Mucosa of rectum (tissue), 2 donors: Measurements from ENCODE around the gene C19orf67.

Experiments used
- H3K27ac ChIP-seq, 2 donors: one replicate each; pipeline ENCODE4 v1.7.0; 2013; ENCODE audit warnings: inconsistent platforms in 2 of 2, low read depth in 2 of 2, low read length in 2 of 2
- H3K27me3 ChIP-seq, 2 donors: one replicate each; pipeline ENCODE4 v1.7.0; 2013; ENCODE audit warnings: low read length in 2 of 2; ENCODE audit not compliant: control insufficient read depth in 2 of 2, insufficient read depth in 2 of 2
- H3K36me3 ChIP-seq, 2 donors: one replicate each; pipeline ENCODE4 v1.7.0; 2013; ENCODE audit warnings: low read length in 2 of 2; ENCODE audit not compliant: control insufficient read depth in 2 of 2, insufficient read depth in 2 of 2
- H3K4me1 ChIP-seq, 2 donors: one replicate each; pipeline ENCODE4 v1.7.0; 2013; ENCODE audit warnings: low read length in 2 of 2, mild to moderate bottlenecking in 1 of 2; ENCODE audit not compliant: control insufficient read depth in 2 of 2, insufficient read depth in 2 of 2
- H3K4me3 ChIP-seq, 2 donors: one replicate each; pipeline ENCODE4 v1.7.0; 2013; ENCODE audit warnings: low read length in 2 of 2
- H3K9ac ChIP-seq, 2 donors: one replicate each; pipeline ENCODE4 v1.7.0; 2013; ENCODE audit warnings: low read length in 2 of 2, low read depth in 1 of 2, mild to moderate bottlenecking in 1 of 2
- H3K9me3 ChIP-seq, 2 donors: one replicate each; pipeline ENCODE4 v1.7.0; 2013; ENCODE audit warnings: low read length in 2 of 2; ENCODE audit not compliant: control insufficient read depth in 2 of 2
- donor health status: healthy.
- donor health status: Normal muscosa, but diverticular disease.

Gene C19orf67

GRCh38 chr19:14117668-14118164 lies 32.1 kb upstream of the C19orf67 start, which contains the start of gene PRKACA:
PRKACA (minus strand) TSS chr19:14117762; CDS start chr19:14117547, 215 bp downstream.
- Histone ChIP-seq H3K27me3 (no peaks in the 10 kb centered on the region), H3K4me1 (peaks cover 24 to 38% of the 10 kb centered on the region in 2 donors), H3K27ac (peak within 1 kb of the TSS; percentile 92 to 95), H3K9me3 (no peaks in the 10 kb centered on the region), H3K36me3 (no peaks in the 10 kb centered on the region), H3K9ac (peak within 1 kb of the TSS; percentile 69 to 80), H3K4me3 (peak within 1 kb of the TSS; percentile 75 to 77)

GRCh38 chr19:14116918-14117578 lies 31.5 kb upstream of the C19orf67 start:
- H3K36me3 ChIP-seq = no peaks in the 10 kb centered on the region
- H3K27me3 ChIP-seq = no peaks in the 10 kb centered on the region
- peak overlapping the region; percentile 75 to 77 for H3K4me3 ChIP-seq
- peak overlapping the region; percentile 56 to 77 for H3K9ac ChIP-seq
- peak overlapping the region in 1 of 2 donors; percentile 13 for H3K27ac ChIP-seq
- H3K9me3 ChIP-seq = no peaks in the 10 kb centered on the region
- peaks cover 29 to 39% of the 10 kb centered on the region in 2 donors for H3K4me1 ChIP-seq

GRCh38 chr19:14116525-14116917 lies 30.9 kb upstream of the C19orf67 start:
- no peaks in the 10 kb centered on the region for H3K9me3 ChIP-seq
- no peak overlapping the region for H3K27ac ChIP-seq
- peak overlapping the region; percentile 75 to 77 for H3K4me3 ChIP-seq
- no peaks in the 10 kb centered on the region for H3K27me3 ChIP-seq
- no peaks in the 10 kb centered on the region for H3K36me3 ChIP-seq
- H3K9ac ChIP-seq = peak overlapping the region; percentile 56 to 77
- peaks cover 29 to 39% of the 10 kb centered on the region in 2 donors for H3K4me1 ChIP-seq

- Histone ChIP-seq H3K27ac (no peak overlapping the region), H3K9me3 (no peaks in the 10 kb centered on the region), H3K9ac (no peak overlapping the region), H3K27me3 (no peaks in the 10 kb centered on the region), H3K4me1 (peaks cover 29 to 39% of the 10 kb centered on the region in 2 donors), H3K36me3 (no peaks in the 10 kb centered on the region), H3K4me3 (no peak overlapping the region)
These were observed 30.2 kb upstream of the C19orf67 start for GRCh38 chr19:14115756-14116155.

GRCh38 chr19:14114854-14115253 lies 29.3 kb upstream of the C19orf67 start:
- no peak overlapping the region for H3K4me3 ChIP-seq
- peaks cover 29 to 39% of the 10 kb centered on the region in 2 donors for H3K4me1 ChIP-seq
- H3K9ac ChIP-seq = no peak overlapping the region
- H3K36me3 ChIP-seq = no peaks in the 10 kb centered on the region
- H3K9me3 ChIP-seq = no peaks in the 10 kb centered on the region
- H3K27me3 ChIP-seq = no peaks in the 10 kb centered on the region
- no peak overlapping the region for H3K27ac ChIP-seq

- Histone ChIP-seq H3K4me1 (peaks cover 29 to 39% of the 10 kb centered on the region in 2 donors), H3K27ac (no peak overlapping the region), H3K36me3 (no peaks in the 10 kb centered on the region), H3K4me3 (no peak overlapping the region), H3K9me3 (no peaks in the 10 kb centered on the region), H3K27me3 (no peaks in the 10 kb centered on the region), H3K9ac (no peak overlapping the region)
These were observed 28.9 kb upstream of the C19orf67 start for GRCh38 chr19:14114439-14114838.

GRCh38 chr19:14113762-14114414 lies 28.3 kb upstream of the C19orf67 start:
- H3K36me3 ChIP-seq = no peaks in the 10 kb centered on the region
- peaks cover 27 to 35% of the 10 kb centered on the region in 2 donors for H3K4me1 ChIP-seq
- H3K9me3 ChIP-seq = no peaks in the 10 kb centered on the region
- no peaks in the 10 kb centered on the region for H3K27me3 ChIP-seq
- H3K27ac ChIP-seq = peak overlapping the region in 1 of 2 donors; percentile 65
- no peak overlapping the region for H3K9ac ChIP-seq
- H3K4me3 ChIP-seq = no peak overlapping the region

GRCh38 chr19:14112809-14113385 lies 27.3 kb upstream of the C19orf67 start:
- H3K27ac ChIP-seq = peak overlapping the region; percentile 50 to 65
- peaks cover 19 to 28% of the 10 kb centered on the region in 2 donors for H3K4me1 ChIP-seq
- H3K4me3 ChIP-seq = peak overlapping the region in 1 of 2 donors; percentile 26
- H3K9me3 ChIP-seq = no peaks in the 10 kb centered on the region
- H3K36me3 ChIP-seq = no peaks in the 10 kb centered on the region
- peak overlapping the region in 1 of 2 donors; percentile 50 for H3K9ac ChIP-seq
- no peaks in the 10 kb centered on the region for H3K27me3 ChIP-seq

GRCh38 chr19:14112051-14112808 lies 26.6 kb upstream of the C19orf67 start:
- Histone ChIP-seq H3K27ac (peak overlapping the region; percentile 35 to 65), H3K36me3 (no peaks in the 10 kb centered on the region), H3K4me3 (no peak overlapping the region), H3K9ac (peak overlapping the region in 1 of 2 donors; percentile 50), H3K4me1 (peaks cover 19 to 28% of the 10 kb centered on the region in 2 donors), H3K9me3 (no peaks in the 10 kb centered on the region), H3K27me3 (no peaks in the 10 kb centered on the region)
